ENCODE results near the gene DUSP28. TPM values are rescaled to one million over a fixed set of nuclear protein-coding genes. Genes with fewer than 3 reads are reported as not detected.

DUSP28 gene
- total RNA-seq, 2 donors from 2014 or later = 1.4 to 2.8 TPM

DNA sequence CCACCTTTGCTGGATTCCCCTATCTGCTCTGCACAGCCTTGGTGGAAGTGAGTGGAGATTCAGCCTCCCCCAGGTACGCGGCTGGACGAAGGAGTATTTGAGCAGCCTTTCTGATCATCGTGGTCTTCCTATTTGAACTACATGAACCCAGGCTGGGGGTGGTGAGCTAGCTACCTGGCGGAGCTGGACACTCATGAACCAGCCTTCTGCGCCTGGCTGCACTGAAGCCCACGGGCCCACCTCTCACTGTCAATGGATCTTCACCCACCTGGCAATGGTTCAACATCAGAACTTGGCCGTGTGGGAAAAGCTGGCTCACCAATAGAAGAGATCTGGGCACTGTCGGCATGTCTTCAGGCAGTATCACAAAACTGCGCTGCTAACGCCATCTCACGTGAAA lies 37.8 kb upstream of the DUSP28 start:
- Histone ChIP-seq H3K9ac (ENCODE audit: extremely low read depth, low read length, poor library complexity, severe bottlenecking) (no peak overlapping the region), H3K27me3 (ENCODE audit: control insufficient read depth, insufficient read depth, low read length, poor library complexity, severe bottlenecking) (peaks cover 23% of the 10 kb centered on the region), H3K4me1 (ENCODE audit: control insufficient read depth, insufficient read depth, low read length) (no peaks in the 10 kb centered on the region), H3K27ac (ENCODE audit: low read depth, low read length) (no peak overlapping the region), H3K36me3 (ENCODE audit: control insufficient read depth, insufficient read depth, low read length) (peaks cover 9% of the 10 kb centered on the region), H3K9me3 (ENCODE audit: control insufficient read depth, low read length) (peaks cover 38% of the 10 kb centered on the region), H3K4me3 (ENCODE audit: low read length) (no peak overlapping the region)
- DNase-seq = peak; percentile 21
- WGBS, 2 experiments (ENCODE audit: insufficient coverage in 1 of 2, insufficient read length in 1 of 2) = 94 to 97% methylated on average over 4 to 12 of the region's 12 CpGs
- Mint-ChIP-seq H3K4me3 (no peak overlapping the region), H3K4me1 (peaks cover 2% of the 10 kb centered on the region), H3K27ac (no peak overlapping the region), H3K36me3 (ENCODE audit: low read depth) (peaks cover 67% of the 10 kb centered on the region), H3K9me3 (peaks cover 71% of the 10 kb centered on the region), H3K27me3 (ENCODE audit: insufficient read depth) (peaks cover 35% of the 10 kb centered on the region)
- TF ChIP-seq, protein P1, sequence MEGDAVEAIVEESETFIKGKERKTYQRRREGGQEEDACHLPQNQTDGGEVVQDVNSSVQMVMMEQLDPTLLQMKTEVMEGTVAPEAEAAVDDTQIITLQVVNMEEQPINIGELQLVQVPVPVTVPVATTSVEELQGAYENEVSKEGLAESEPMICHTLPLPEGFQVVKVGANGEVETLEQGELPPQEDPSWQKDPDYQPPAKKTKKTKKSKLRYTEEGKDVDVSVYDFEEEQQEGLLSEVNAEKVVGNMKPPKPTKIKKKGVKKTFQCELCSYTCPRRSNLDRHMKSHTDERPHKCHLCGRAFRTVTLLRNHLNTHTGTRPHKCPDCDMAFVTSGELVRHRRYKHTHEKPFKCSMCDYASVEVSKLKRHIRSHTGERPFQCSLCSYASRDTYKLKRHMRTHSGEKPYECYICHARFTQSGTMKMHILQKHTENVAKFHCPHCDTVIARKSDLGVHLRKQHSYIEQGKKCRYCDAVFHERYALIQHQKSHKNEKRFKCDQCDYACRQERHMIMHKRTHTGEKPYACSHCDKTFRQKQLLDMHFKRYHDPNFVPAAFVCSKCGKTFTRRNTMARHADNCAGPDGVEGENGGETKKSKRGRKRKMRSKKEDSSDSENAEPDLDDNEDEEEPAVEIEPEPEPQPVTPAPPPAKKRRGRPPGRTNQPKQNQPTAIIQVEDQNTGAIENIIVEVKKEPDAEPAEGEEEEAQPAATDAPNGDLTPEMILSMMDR (conservative IDR thresholded peaks at IDR 0.05) = no peak

DNA sequence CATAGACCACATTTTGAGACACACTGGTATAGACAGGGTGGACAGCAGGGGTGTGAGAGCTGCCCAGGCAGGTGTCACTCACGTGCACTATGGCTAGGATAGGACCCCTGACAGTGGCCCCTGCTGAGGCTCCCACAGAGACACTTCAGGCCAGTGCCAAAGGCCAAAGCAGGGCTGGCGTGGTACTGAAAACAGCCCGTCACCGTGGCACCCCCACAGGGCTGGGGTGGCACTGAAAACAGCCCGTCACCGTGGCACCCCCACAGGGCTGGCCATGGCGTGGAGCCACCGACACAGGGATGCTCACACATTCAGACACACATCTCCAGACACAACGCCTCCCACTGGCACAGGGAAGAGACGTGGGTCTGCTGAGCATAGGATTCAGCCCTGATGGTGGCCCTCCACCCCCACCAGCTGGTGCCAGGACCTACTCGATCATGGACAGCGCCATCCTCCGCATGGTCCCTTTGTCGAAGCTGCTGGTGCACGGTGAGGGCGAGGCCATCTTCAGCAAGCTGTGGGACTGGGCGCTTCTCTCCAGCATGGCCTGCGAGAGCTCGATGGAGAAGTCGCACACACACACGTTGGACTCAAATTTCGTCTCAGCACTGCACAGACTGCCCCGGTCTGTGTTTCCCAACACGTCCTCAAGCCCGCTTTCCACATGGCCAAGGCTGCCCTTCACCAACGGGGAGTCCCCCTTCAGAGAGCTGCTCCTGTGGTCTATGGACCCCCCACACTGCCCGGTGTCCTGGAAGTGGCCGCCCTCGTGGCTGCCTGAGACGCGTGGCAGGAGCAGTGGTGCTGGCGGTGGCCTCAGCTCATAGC lies 36.5 kb upstream of the DUSP28 start:
- TF ChIP-seq, protein P1 (conservative IDR thresholded peaks at IDR 0.05) = no peak
- peaks cover 9% of the 10 kb centered on the region for H3K36me3 ChIP-seq (ENCODE audit: control insufficient read depth, insufficient read depth, low read length)
- H3K27me3 ChIP-seq (ENCODE audit: control insufficient read depth, insufficient read depth, low read length, poor library complexity, severe bottlenecking) = peaks cover 22% of the 10 kb centered on the region
- H3K9me3 Mint-ChIP-seq = peaks cover 71% of the 10 kb centered on the region
- peaks cover 28% of the 10 kb centered on the region for H3K27me3 Mint-ChIP-seq (ENCODE audit: insufficient read depth)
- H3K27ac ChIP-seq (ENCODE audit: low read depth, low read length) = no peak overlapping the region
- H3K9me3 ChIP-seq (ENCODE audit: control insufficient read depth, low read length) = peaks cover 38% of the 10 kb centered on the region
- H3K4me3 ChIP-seq (ENCODE audit: low read length) = no peak overlapping the region
- no peak overlapping the region for H3K4me3 Mint-ChIP-seq
- no peaks in the 10 kb centered on the region for H3K4me1 ChIP-seq (ENCODE audit: control insufficient read depth, insufficient read depth, low read length)
- 91 to 93% methylated on average over 26 to 32 of the region's 32 CpGs for WGBS, 2 experiments (ENCODE audit: insufficient coverage in 1 of 2, insufficient read length in 1 of 2)
- peaks cover 2% of the 10 kb centered on the region for H3K4me1 Mint-ChIP-seq
- H3K36me3 Mint-ChIP-seq (ENCODE audit: low read depth) = peaks cover 68% of the 10 kb centered on the region
- peak; percentile 18 for DNase-seq
- no peak overlapping the region for H3K9ac ChIP-seq (ENCODE audit: extremely low read depth, low read length, poor library complexity, severe bottlenecking)
- H3K27ac Mint-ChIP-seq = no peak overlapping the region

DNA sequence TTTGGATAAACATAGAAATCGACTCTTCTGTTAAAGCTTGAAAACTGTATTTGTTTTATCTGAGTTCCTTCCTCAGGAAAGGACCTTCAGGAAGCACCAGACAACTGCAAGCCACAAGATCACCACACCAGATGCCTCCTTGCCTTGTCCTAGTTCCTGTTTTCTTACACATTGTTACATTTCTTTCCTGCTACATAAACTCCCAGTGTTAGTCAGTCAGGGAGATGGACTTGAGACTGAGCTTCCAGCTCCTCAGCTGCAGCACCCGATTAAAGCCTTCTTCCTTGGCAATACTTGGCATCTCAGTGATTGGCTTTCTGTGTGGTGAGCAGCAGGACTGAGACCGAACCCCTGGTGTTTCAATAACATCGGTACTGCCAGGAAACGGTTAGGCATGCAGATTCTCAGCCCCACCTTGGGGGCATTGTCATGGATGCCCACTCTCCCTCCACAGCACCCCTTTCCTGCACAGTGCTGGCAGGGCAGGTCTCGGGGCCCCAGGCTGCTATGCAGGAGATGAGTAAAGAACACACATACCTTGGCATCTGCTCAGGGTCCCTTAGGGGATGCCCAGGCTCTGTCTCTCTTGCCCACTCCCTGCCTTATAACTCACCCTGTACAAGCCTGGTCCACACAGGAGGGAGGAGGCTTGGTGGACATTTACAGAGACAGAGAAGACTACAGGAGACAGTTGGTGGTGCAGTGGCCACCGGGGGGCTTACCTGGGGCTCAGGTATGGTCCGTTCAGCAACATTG lies 35.0 kb upstream of the DUSP28 start:
- TF ChIP-seq, protein P1 (conservative IDR thresholded peaks at IDR 0.05) = no peak
- Histone ChIP-seq H3K4me3 (ENCODE audit: low read length) (no peak overlapping the region), H3K9ac (ENCODE audit: extremely low read depth, low read length, poor library complexity, severe bottlenecking) (no peak overlapping the region), H3K27ac (ENCODE audit: low read depth, low read length) (no peak overlapping the region), H3K27me3 (ENCODE audit: control insufficient read depth, insufficient read depth, low read length, poor library complexity, severe bottlenecking) (peaks cover 8% of the 10 kb centered on the region), H3K9me3 (ENCODE audit: control insufficient read depth, low read length) (peaks cover 38% of the 10 kb centered on the region), H3K36me3 (ENCODE audit: control insufficient read depth, insufficient read depth, low read length) (peaks cover 9% of the 10 kb centered on the region), H3K4me1 (ENCODE audit: control insufficient read depth, insufficient read depth, low read length) (no peaks in the 10 kb centered on the region)
- DNase-seq = peak; percentile 27
- Mint-ChIP-seq H3K9me3 (peaks cover 85% of the 10 kb centered on the region), H3K4me1 (no peaks in the 10 kb centered on the region), H3K36me3 (ENCODE audit: low read depth) (peaks cover 76% of the 10 kb centered on the region), H3K27me3 (ENCODE audit: insufficient read depth) (peaks cover 13% of the 10 kb centered on the region), H3K27ac (no peak overlapping the region), H3K4me3 (no peak overlapping the region)
- WGBS, 2 experiments (ENCODE audit: insufficient coverage in 1 of 2, insufficient read length in 1 of 2) = 77 to 85% methylated on average over 5 to 8 of the region's 8 CpGs

Measured in endodermal cell (in vitro differentiated cells).